Inflammatory macrophage (primary cell): Measurements from ENCODE around the gene OGDH.
A peak's percentile ranks its signal among the peaks of the same experiment; 100 is the strongest.
"Not testable (repeated sequence)": the region's sequence is repeated elsewhere in the genome, so short reads cannot be mapped to it uniquely, and the experiment has no call there.

Experiments
- DNase-seq, 2 donors: peaks; one replicate each; pipeline ENCODE4 v3.0.0-alpha.2; 2020 to 2022
- total RNA-seq, 18 experiments: gene quantifications; one replicate each; lab custom pipeline; 2026; ENCODE audit warnings: mixed read lengths in 6 of 18, inconsistent platforms in 2 of 18; lab: John Stamatoyannopoulos, UW

OGDH gene
- total RNA-seq: 139 to 256 (median 186) reads per million in 18 experiments

DNA sequence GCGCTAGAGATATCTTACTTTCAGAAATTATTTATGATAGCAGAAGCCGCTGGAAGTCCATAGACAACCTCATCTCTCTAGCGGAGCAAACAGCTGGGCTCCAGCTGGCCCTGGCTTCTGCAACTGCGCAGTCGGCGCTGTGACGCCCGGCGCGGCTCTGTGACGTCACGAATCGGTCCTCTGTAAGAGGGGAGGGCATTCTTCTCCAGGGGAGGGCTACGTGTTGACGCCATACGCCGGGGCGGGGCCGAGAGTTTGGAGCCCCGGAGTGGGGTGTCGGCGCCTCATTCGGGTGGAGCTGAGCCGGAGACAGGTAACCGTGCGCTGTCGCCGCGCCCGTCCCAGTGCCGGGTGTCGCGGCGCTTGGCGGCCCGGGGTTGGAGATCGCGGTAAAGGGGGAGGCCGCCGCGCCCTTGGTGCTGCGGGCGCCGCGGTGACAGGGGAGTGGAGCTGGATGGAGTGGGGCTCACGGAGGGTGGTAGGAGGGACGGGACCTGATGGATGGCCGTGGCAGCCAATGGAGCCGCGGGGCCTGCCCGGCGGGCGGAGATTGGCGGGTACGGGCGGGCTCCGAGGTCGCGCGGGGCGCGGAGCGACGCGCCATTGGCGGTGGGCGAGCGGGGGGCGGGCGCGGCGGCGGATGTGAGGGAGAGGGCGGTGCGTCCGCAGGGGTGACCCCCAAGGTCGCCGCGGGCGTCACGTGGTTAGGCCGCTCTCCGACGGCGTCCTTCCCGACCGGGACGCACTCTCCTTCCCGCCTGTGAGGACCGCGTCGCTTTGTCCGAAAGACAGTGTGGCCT is at the start of gene OGDH:
Gene OGDH, plus strand, starts transcription at position 287 of the 800 bp plus-strand sequence. CDS start 17,717 bp downstream, outside the sequence.
- DNase-seq: peak; percentile 99 to 100

DNA sequence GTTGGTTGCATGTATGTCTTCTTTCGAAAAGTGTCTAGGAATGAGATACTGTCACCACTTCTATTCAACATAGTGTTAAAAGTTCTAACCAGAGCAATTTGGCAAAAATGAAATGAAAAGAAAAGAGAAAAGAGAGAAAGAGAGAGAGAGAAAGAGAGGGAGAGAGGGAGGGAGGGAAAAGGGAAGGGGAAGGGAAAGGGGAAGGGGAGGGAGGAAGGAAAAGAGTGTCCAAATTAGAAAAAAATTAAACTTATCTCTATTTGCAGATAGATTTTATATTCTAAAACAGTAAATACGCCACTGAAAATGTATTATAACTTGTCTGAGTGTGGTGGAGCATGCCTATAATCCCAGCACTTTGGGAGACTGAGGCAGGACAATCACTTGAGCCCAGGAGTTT is 48.9 kb upstream of the OGDH start:
- no peak for DNase-seq

GRCh38 chr7:44559485-44559884 is 46.9 kb upstream of the OGDH start:
- no peak for DNase-seq

DNA sequence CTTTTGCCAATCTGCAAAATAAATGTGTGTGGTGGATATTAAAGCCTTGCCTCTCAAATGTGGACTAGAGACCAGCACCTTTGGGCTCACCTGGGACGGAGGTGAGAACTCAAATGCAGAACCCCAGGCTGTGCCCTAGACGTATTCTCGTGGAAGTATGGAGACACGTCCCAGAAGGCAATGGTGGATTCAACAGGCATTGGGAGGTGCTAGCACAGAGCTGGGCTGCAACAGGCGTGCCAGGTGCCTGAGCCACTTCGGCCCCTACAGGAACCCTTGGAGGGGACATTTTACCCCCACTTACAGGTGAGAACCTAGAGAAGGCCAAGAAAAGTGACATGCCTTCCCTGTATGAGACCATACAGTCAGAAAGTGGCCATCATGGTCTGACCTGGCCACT is 44.9 kb upstream of the OGDH start:
- DNase-seq: no peak

DNA sequence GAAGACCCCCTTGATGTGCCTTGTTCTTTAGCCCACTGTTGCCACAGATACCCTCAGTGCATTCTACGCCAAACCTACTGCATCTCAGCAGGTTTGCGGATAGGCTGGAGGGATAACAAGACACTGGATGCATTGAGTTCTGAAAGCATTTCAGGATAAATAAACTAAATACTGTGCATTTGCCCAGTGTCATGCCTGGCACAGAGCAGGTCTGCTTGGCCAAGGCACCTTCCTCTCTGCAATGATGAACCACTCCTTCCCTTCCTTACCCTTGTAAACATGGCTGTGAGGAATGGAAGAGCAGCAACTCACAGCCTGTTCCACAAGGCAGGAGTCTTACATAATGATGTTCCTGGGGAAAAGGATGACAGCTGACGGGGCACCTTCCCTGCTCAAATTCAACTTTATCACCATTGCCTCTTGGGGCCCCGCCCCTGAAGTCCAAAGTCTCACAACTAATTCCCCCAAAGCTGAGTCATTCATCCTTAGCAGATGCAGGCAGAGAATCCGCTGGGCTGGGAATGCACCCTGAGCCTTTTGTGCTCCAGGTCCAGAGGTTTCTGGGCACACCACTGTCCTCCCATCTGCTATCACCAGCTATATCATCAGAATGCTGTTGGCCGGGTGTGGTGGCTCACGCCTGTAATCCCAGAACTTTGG is 44.3 kb upstream of the OGDH start:
- no peak for DNase-seq

GRCh38 chr7:44562622-44562962 is 43.8 kb upstream of the OGDH start:
- not testable (repeated sequence) for DNase-seq

GRCh38 chr7:44563171-44563679 is 43.2 kb upstream of the OGDH start:
- no peak for DNase-seq

DNA sequence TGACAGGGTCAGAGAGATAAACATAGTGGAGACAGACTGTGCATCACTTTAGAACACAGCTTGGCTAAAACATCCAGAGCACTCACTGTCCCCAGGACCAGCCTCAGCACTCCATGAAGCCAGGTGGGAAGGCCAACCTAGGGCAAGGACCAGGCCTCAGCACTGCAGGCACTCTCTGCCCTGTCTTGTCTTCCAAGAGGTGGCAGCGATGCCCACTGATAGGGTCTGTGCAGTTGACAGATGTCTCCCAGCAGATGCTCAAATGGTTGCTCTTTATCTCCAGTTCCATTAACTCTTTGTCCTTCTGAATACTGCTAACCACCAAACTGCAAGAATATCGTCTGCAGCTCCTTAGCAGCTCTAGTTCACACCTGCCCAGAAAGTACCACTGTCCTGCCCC is 41.8 kb upstream of the OGDH start:
- no peak for DNase-seq

- DNase-seq: peak; percentile 57 to 64
Measured at GRCh38 chr7:44565097-44565794, 41.2 kb upstream of the OGDH start.

GRCh38 chr7:44565795-44566559 is 40.5 kb upstream of the OGDH start:
- peak in 1 of 2 donors; percentile 6 for DNase-seq

- DNase-seq: no peak
Measured at GRCh38 chr7:44566680-44567079, 39.7 kb upstream of the OGDH start.

- no peak for DNase-seq
Measured at GRCh38 chr7:44567884-44568283, 38.5 kb upstream of the OGDH start.

GRCh38 chr7:44568771-44569560 is 37.5 kb upstream of the OGDH start:
- no peak for DNase-seq

DNA sequence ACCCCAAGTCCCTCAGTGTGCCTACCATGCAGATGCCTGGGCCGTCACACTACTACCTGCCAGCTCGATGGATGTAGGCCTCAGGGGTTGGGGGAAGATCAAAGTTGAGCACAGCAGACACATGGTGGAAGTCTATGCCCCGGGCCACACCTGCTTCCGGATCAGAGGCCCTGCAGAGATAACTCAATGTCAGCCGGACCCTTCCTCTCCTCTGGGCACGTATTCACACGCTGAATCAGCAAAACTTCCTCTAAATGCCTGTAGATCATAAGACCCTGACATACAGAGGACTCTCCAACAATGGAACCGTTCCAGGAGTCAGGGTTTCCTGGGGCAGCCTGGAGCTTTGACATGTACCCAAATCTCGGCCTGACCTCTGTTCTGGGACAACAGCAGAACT is 36.5 kb upstream of the OGDH start:
- DNase-seq: no peak

- DNase-seq: no peak
Measured at GRCh38 chr7:44572771-44573170, 33.7 kb upstream of the OGDH start.

- peak; percentile 98 for DNase-seq
Measured at GRCh38 chr7:44573464-44574286, 32.8 kb upstream of the OGDH start, which contains the start of gene DDX56. TSS of gene DDX56 (minus strand) at chr7:44573908. CDS start at chr7:44573895, 13 bp downstream.

DNA sequence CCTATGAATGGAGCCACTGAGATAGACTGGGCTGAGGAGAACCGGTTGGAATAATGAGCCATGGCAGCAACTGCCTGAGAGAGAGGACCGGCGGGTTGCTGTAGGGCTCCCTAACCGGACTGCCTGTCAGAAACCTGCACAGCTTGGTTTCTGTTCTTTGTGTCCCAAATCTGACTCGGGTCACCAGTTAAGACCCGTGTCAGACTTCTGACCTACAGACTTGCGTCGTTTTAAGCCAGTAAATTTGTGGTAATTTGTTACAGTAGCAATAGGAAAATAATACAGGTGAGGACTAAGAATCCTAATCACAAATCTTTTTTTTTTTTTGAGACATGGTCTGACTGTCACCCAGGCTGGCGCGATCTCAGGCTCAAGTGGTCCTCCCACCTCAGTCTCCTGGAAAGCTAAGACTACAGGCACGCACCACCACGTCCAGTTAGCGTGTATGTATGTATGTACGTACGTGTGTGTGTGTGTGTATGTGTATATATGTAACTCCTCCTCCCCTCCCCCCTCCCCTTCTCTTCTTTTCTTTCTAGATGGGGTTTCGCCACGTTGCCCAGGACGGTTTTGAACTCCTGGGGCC is 32.0 kb upstream of the OGDH start:
- peak; percentile 1 to 3 for DNase-seq

- no peak for DNase-seq
Measured at GRCh38 chr7:44575054-44575453, 31.4 kb upstream of the OGDH start.

DNA sequence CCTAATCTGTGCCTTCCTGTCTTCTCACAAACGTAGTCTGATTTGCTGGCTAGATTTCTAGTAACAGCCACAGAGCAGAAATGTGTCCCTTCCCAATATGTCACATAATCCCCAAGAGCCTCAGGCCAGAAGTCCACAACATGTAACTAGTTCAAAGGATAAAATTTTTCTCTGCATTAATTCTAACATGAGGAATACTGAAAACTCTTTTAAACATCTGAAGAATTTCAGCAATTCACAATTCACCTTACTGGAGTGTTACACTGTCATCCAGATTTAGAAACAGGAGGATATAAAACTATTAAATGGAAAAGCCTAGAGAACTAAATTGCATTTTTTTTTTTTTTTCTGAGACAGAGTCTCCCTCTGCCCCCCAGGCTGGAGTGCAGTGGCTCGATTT is 30.2 kb upstream of the OGDH start:
- no peak for DNase-seq
